ENCODE results near the gene ELF5. TPM values are rescaled to one million over a fixed set of nuclear protein-coding genes. Genes with fewer than 3 reads are reported as not detected.

Gene ELF5
- total RNA-seq, 1 donor from 2014 or later: not detected

DNA sequence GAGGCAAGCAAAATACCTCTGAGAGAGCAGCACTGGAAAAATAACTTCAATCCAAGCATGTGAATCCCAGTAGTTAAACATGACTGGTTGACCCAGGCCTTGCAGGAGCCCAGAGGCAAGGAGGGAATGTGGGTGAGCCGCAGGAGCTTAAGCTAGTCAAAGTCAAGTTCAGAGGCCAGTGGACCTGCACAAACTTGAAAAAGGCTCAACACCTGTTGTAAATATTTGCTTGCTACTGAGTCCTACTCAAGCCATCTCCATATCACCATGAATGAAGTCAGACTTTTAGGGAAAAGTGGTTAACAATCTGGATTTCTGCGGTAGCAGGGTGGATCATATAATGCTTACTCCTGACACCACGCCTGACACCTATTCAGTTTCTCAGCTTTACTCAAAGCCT, 79.7 kb downstream of the ELF5 start:
- no peaks in the 10 kb centered on the region for H3K36me3 Mint-ChIP-seq (ENCODE audit: low read depth)
- H3K27ac Mint-ChIP-seq (ENCODE audit: unreplicated experiment): no peak overlapping the region
- peaks cover 8% of the 10 kb centered on the region for H3K4me1 Mint-ChIP-seq
- H3K9me3 Mint-ChIP-seq: no peaks in the 10 kb centered on the region
- H3K4me3 Mint-ChIP-seq: no peak overlapping the region
- no peak for DNase-seq (ENCODE audit: low read depth, low spot score)
- TF ChIP-seq, protein P1, sequence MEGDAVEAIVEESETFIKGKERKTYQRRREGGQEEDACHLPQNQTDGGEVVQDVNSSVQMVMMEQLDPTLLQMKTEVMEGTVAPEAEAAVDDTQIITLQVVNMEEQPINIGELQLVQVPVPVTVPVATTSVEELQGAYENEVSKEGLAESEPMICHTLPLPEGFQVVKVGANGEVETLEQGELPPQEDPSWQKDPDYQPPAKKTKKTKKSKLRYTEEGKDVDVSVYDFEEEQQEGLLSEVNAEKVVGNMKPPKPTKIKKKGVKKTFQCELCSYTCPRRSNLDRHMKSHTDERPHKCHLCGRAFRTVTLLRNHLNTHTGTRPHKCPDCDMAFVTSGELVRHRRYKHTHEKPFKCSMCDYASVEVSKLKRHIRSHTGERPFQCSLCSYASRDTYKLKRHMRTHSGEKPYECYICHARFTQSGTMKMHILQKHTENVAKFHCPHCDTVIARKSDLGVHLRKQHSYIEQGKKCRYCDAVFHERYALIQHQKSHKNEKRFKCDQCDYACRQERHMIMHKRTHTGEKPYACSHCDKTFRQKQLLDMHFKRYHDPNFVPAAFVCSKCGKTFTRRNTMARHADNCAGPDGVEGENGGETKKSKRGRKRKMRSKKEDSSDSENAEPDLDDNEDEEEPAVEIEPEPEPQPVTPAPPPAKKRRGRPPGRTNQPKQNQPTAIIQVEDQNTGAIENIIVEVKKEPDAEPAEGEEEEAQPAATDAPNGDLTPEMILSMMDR (conservative IDR thresholded peaks at IDR 0.05): no peak
- no peaks in the 10 kb centered on the region for H3K27me3 Mint-ChIP-seq (ENCODE audit: low read depth)

DNA sequence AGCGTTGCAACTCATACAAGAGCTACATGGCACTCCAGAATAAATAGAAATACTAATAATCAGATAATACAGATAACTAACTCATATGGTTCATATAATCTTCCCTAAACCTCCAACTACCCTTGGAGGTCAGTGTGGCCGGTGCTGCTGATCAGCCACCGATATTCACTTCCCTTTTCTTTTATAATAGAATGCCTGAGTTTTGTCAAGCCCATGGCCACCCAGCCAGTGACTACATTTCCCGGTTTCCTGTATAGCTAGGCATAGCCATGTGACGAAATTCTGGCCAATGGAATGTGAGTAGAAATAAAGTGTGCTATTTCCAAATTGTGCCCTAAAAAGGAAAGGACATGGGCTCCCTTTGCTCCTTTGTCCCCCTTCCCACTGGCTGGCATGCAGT, 80.8 kb downstream of the ELF5 start:
- Mint-ChIP-seq H3K4me1 (no peaks in the 10 kb centered on the region), H3K9me3 (no peaks in the 10 kb centered on the region), H3K27me3 (ENCODE audit: low read depth) (no peaks in the 10 kb centered on the region)

DNA sequence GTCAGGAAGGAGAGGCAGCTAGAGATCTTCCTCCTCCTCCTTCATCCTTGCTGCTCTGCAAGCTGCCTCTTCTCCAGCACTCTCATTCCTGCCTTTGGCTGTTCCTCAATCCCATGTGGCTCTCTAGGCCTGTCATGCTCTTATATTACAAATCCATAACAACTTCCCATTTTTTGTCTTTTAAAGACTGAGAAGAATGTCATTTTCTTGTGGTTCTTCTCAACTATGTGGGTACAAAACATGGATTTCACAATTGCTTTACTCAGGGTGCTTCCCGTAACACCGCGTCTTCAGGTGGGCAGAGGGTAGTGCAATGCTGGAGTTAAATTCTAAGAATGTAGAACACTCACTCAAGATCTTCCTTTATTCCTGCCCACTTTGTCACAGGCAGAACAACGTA, 81.6 kb downstream of the ELF5 start:
- H3K27ac Mint-ChIP-seq (ENCODE audit: unreplicated experiment): peak overlapping the region; percentile 28
- no peak overlapping the region for H3K4me3 Mint-ChIP-seq
- no peaks in the 10 kb centered on the region for H3K36me3 Mint-ChIP-seq (ENCODE audit: low read depth)
- no peaks in the 10 kb centered on the region for H3K9me3 Mint-ChIP-seq
- H3K27me3 Mint-ChIP-seq (ENCODE audit: low read depth): no peaks in the 10 kb centered on the region
- DNase-seq (ENCODE audit: low read depth, low spot score): no peak
- TF ChIP-seq, protein P1 (conservative IDR thresholded peaks at IDR 0.05): no peak
- H3K4me1 Mint-ChIP-seq: no peaks in the 10 kb centered on the region

More for the DNA sequence above, 80.8 kb downstream of the ELF5 start:
- Mint-ChIP-seq H3K36me3 (ENCODE audit: low read depth) (no peaks in the 10 kb centered on the region), H3K4me3 (no peak overlapping the region), H3K27ac (ENCODE audit: unreplicated experiment) (no peak overlapping the region)
- TF ChIP-seq, protein P1 (conservative IDR thresholded peaks at IDR 0.05): no peak
- no peak for DNase-seq (ENCODE audit: low read depth, low spot score)

Other genes with a start within 250 kb of the ELF5 start
- gene ABTB2, start 155.8 kb downstream of the ELF5 start, total RNA-seq: 2.3 and 3.0 TPM in 2 replicates
- gene CAT, start 74.9 kb downstream of the ELF5 start, total RNA-seq: 29.2 and 30.6 TPM in 2 replicates
- not detected in 2 replicates for gene EHF, start 107.3 kb upstream of the ELF5 start, total RNA-seq